T follicular helper cell (primary cell): Measurements from ENCODE around the gene RSBN1.
"Not testable (repeated sequence)": the region's sequence is repeated elsewhere in the genome, so short reads cannot be mapped to it uniquely, and the experiment has no call there.

ENCODE experiments used
- DNase-seq: peaks from one replicate; pipeline ENCODE4 v3.0.0-alpha.2; 2020; ENCODE audit warnings: low read depth

The RSBN1 gene

DNA sequence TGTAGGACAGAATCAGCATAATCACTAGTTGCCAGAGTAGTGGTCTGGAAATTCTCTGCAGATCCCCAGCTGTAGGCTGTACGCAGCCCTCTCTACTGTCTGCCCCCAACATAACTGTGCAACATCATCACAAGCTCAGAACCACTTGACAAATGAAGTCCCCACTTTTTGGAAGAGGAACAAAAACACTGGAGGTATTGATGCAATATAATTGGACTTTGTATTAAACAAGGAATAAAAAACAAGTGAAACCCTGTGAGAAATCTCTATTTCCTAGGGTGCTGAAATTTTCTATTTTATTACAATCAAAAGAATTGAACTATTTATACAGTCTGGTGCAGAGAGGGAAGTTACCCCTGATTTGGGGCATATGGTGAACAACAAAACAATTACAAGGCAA is 68.2 kb downstream of the RSBN1 start:
- DNase-seq: no peak

GRCh38 chr1:113742515-113742914 is 69.8 kb downstream of the RSBN1 start:
- DNase-seq: no peak

DNA sequence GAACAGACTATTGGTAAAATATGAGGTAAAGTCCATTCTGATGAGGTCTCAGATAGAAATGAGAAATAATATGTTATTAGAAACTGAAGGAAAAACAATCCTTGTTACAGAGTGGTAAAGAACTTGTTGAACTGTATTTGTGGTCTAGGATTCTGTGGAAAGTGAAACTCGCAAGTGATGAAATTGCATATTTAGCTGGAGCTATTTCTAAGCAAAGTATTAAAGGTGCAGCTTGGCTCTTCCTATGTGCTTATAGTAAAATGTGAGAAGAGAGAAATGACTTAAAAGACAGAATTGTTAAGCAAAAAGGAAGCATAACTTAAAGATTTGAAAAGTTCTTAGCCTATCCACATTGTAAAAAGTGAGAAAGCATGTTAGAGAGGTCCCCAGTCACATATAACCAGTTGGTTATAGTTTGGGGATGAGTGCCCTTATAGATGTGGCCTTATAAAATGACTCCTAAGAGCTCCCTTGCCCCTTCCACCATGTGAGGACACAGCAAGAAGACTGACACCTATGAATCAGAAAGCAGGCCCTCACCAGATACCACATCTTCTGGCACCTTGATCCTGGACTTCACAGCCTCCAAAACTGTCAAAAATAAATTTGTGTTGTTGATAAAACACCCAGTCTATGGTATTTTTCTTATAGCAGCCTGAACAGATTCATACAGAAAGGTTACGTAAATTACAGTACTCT is 77.8 kb downstream of the RSBN1 start:
- no peak for DNase-seq

DNA sequence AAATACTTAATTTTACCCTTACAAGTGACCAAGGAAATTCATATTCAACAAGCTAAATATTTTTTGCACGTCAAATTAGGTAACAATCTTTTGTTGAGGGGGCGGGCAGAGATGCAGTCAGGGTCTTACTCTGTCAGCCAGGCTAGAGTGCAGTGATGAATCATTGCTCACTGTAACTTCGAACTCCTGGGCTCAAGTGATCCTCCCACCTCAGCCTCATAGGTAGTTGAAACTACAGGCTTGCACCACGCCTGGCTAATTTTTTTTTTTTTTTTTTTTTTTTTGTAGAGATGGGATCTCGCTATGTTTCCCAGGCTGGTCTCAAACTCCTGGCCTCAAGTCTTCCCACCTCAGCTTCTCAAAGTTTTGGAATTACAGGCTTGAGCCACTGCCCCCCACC is 79.5 kb downstream of the RSBN1 start:
- DNase-seq: no peak

- DNase-seq: no peak
Measured at GRCh38 chr1:113721010-113721409, 91.3 kb downstream of the RSBN1 start.

- not testable (repeated sequence) for DNase-seq
Measured at GRCh38 chr1:113718621-113719020, 93.7 kb downstream of the RSBN1 start.

- not testable (repeated sequence) for DNase-seq
Measured at GRCh38 chr1:113717506-113717905, 94.8 kb downstream of the RSBN1 start.

DNA sequence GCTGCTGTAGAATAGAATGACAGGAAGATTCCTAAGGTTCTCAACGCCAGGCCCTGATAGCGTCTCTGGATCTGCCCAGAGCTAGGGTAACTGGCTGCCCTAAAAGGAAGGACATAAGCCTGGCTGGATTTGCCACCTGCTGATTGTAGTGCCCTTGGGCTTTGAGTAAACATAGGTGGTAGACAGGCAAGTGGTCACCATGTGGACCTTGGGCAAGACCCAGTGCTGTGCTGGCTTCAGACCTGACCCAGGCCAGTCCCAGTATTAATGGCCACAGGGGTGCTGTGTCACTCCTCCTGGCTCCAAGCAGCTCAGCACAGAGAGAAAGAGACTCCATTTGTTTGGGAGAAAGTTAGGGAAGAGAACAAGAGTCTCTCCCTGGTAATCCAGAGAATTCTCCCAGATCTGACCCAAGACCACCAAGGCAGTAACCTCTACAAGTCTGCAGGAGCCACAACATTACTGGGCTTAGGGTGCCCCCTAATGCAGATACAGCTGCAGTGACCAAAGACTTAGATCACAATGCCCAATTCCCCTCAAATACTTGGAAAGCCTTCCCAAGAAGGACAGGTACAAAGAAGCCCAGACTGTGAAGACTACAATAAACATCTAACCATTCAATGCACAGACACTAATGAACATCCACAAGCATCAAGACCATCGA is 97.5 kb downstream of the RSBN1 start:
- no peak for DNase-seq
